Suprapubic skin (tissue), 4 donors: ENCODE data around the gene EXPH5. TPM values are rescaled to one million over a fixed set of nuclear protein-coding genes. Genes with fewer than 3 reads are reported as not detected.

Experiments used
- DNase-seq, 2 donors: peaks; one replicate each; pipeline ENCODE4 v3.0.0-alpha.2; 2019; ENCODE audit warnings: low spot score in 2 of 2
- H3K27ac ChIP-seq: fragments of 200-600 bp; sonication (generic); one replicate; pipeline ENCODE4 v1.5.1; 2019
- H3K27me3 ChIP-seq: fragments of 200-600 bp; sonication (generic); one replicate; pipeline ENCODE4 v1.5.1; 2019
- H3K36me3 ChIP-seq: fragments of 200-600 bp; sonication (generic); one replicate; pipeline ENCODE4 v1.5.1; 2019
- H3K4me1 ChIP-seq: fragments of 200-600 bp; sonication (generic); one replicate; pipeline ENCODE4 v1.5.1; 2019
- H3K4me3 ChIP-seq: fragments of 200-600 bp; sonication (generic); one replicate; pipeline ENCODE4 v1.5.1; 2019; ENCODE audit warnings: mild to moderate bottlenecking
- H3K9me3 ChIP-seq: fragments of 200-600 bp; sonication (generic); one replicate; pipeline ENCODE4 v1.5.1; 2019
- EP300 ChIP-seq: sonication (generic); formaldehyde crosslinking; IDR thresholded peaks from one replicate; pipeline ENCODE4 v1.6.1; 2017; ENCODE audit warnings: antibody characterized with exemption
- POLR2A ChIP-seq, 2 donors: fragments of 450-650 bp; IDR thresholded peaks; one replicate each; pipeline ENCODE4 v1.6.1; 2017; ENCODE audit warnings: antibody characterized with exemption in 2 of 2, mild to moderate bottlenecking in 2 of 2, moderate library complexity in 2 of 2
- POLR2AphosphoS5 ChIP-seq, 3 donors: sonication (generic); formaldehyde crosslinking; IDR thresholded peaks; one replicate each; pipeline ENCODE4 v1.6.1; 2017; ENCODE audit warnings: antibody characterized with exemption in 3 of 3
- WGBS: methylation state at CpG from one replicate; pipeline ENCODE4 v1.1.5; 2018; 5-methylcytosine and 5-hydroxymethylcytosine counted together
- total RNA-seq, 4 donors: library from RNA; depleted of rRNA; stranded (reverse); fragments of >200 nt; gene quantifications; one replicate each; pipeline ENCODE4 v1.1.0, GENCODE V29; 2016
- TF ChIP-seq, protein P1 (sequence below), 2 donors: fragments of 200-600 bp in 1 of 2; fragments of 450-650 bp in 1 of 2; sonication (generic) in 1 of 2; IDR thresholded peaks; one replicate each; pipeline ENCODE4 v1.5.1; 2016 to 2019; ENCODE audit warnings: antibody characterized with exemption in 2 of 2, mild to moderate bottlenecking in 1 of 2, moderate library complexity in 1 of 2

The EXPH5 gene
- total RNA-seq, 4 donors from 2014 or later = 120 to 232 (median 149) TPM

- Histone ChIP-seq H3K4me3 (no peak overlapping the region), H3K36me3 (no peaks in the 10 kb centered on the region), H3K27me3 (no peaks in the 10 kb centered on the region), H3K27ac (peak overlapping the region; percentile 50), H3K4me1 (peaks cover 22% of the 10 kb centered on the region), H3K9me3 (no peaks in the 10 kb centered on the region)
- WGBS = 73% methylated on average over 1 of the region's 1 CpG
- no peak for DNase-seq
- TF ChIP-seq EP300 (no peak), POLR2A (IDR thresholded peaks at IDR 0.05) (no peak), POLR2AphosphoS5 (IDR thresholded peaks at IDR 0.05) (no peak)
- TF ChIP-seq, protein P1, sequence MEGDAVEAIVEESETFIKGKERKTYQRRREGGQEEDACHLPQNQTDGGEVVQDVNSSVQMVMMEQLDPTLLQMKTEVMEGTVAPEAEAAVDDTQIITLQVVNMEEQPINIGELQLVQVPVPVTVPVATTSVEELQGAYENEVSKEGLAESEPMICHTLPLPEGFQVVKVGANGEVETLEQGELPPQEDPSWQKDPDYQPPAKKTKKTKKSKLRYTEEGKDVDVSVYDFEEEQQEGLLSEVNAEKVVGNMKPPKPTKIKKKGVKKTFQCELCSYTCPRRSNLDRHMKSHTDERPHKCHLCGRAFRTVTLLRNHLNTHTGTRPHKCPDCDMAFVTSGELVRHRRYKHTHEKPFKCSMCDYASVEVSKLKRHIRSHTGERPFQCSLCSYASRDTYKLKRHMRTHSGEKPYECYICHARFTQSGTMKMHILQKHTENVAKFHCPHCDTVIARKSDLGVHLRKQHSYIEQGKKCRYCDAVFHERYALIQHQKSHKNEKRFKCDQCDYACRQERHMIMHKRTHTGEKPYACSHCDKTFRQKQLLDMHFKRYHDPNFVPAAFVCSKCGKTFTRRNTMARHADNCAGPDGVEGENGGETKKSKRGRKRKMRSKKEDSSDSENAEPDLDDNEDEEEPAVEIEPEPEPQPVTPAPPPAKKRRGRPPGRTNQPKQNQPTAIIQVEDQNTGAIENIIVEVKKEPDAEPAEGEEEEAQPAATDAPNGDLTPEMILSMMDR (IDR thresholded peaks at IDR 0.05) = no peak
Measured at GRCh38 chr11:108569896-108570295, 23.7 kb downstream of the EXPH5 start.

- H3K27me3 ChIP-seq = no peaks in the 10 kb centered on the region
- TF ChIP-seq, protein P1 (IDR thresholded peaks at IDR 0.05) = no peak
- no peak for TF ChIP-seq EP300
- no peak for TF ChIP-seq POLR2AphosphoS5 (IDR thresholded peaks at IDR 0.05)
- no peak for TF ChIP-seq POLR2A (IDR thresholded peaks at IDR 0.05)
- no peaks in the 10 kb centered on the region for H3K36me3 ChIP-seq
- 85% methylated on average over 11 of the region's 11 CpGs for WGBS
- H3K4me3 ChIP-seq = no peak overlapping the region
- H3K27ac ChIP-seq = no peak overlapping the region
- peaks cover 23% of the 10 kb centered on the region for H3K4me1 ChIP-seq
- H3K9me3 ChIP-seq = no peaks in the 10 kb centered on the region
- no peak for DNase-seq
Measured at GRCh38 chr11:108568195-108568858, 25.2 kb downstream of the EXPH5 start.

- TF ChIP-seq EP300 (no peak), POLR2A (IDR thresholded peaks at IDR 0.05) (no peak), POLR2AphosphoS5 (IDR thresholded peaks at IDR 0.05) (no peak)
- TF ChIP-seq, protein P1 (IDR thresholded peaks at IDR 0.05) = no peak
- Histone ChIP-seq H3K36me3 (no peaks in the 10 kb centered on the region), H3K4me3 (no peak overlapping the region), H3K4me1 (peaks cover 32% of the 10 kb centered on the region), H3K9me3 (no peaks in the 10 kb centered on the region), H3K27me3 (no peaks in the 10 kb centered on the region), H3K27ac (no peak overlapping the region)
- WGBS = 53% methylated on average over 3 of the region's 3 CpGs
- no peak for DNase-seq
Measured at GRCh38 chr11:108565653-108566052, 27.9 kb downstream of the EXPH5 start.

DNA sequence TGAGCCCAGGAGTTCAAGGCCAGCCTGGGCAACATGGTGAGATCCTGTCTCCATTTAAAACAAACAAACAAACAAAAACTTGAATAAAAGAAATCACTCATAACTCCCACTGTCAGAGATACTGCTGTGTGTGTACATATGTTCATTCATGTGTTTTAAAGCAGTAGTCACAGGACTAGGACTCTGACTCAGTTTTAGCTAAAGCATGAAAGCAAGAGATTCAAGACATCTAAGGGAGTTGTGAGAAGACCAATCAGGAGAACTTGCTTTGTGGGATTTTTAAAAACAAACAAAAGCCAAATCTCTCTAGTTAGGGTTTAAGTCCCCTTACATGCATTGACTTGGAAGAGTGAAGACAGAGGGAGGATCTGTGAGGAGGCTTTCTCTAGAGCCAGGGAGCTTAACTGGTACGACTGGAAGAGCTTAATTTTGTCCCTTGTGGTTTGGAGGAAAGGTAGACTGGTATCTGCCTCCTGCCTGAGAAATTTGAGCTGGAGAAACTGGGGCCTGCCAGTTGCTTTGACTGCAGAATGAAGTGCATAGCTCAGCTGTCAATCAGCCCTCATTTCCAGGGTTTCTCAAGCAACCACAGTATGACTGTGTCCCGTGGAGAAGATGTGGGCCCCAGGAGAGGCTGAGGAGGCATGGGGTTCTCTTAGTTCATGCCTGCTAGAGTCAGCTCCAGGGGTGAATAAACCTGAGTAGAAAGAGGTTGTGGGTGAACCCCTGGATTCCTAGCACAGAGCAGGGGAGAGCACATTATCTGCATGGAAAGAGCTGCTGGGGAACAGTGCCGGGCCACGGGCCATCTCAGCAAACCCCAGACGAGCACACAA lies 30.6 kb downstream of the EXPH5 start:
- Histone ChIP-seq H3K4me3 (no peak overlapping the region), H3K27me3 (no peaks in the 10 kb centered on the region), H3K27ac (peak overlapping the region; percentile 2), H3K4me1 (peaks cover 40% of the 10 kb centered on the region), H3K9me3 (no peaks in the 10 kb centered on the region), H3K36me3 (no peaks in the 10 kb centered on the region)
- 65% methylated on average over 5 of the region's 5 CpGs for WGBS
- no peak for DNase-seq
- TF ChIP-seq POLR2AphosphoS5 (IDR thresholded peaks at IDR 0.05) = no peak
- no peak for TF ChIP-seq POLR2A (IDR thresholded peaks at IDR 0.05)
- TF ChIP-seq EP300 = no peak
- TF ChIP-seq, protein P1 (IDR thresholded peaks at IDR 0.05) = no peak

DNA sequence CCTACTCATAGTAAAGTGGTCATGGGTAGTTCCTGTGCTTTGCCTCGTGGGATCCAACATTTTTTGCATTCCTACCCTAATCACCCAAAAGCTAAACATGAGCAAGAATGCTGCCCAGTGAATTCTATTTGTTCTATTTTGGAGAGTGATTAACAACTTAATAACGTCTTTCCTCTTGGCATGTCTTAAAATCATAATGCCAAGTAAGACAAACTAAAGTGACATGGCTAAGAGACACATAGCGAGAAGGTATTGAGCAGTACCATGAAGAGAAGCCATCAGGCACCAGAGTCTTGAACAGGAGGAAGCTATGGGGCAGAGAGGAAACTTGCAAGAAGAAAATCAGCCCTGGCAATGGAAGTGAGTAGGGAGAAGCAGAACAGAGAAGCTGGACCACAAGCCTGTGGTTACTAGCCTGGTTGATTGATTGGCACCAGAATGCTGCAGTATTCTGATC lies 32.0 kb downstream of the EXPH5 start:
- TF ChIP-seq EP300 = no peak
- TF ChIP-seq POLR2AphosphoS5 (IDR thresholded peaks at IDR 0.05) = no peak
- no peak for TF ChIP-seq POLR2A (IDR thresholded peaks at IDR 0.05)
- TF ChIP-seq, protein P1 (IDR thresholded peaks at IDR 0.05) = no peak
- H3K27ac ChIP-seq = peak overlapping the region; percentile 5

More for the DNA sequence above, 32.0 kb downstream of the EXPH5 start:
- Histone ChIP-seq H3K27me3 (no peaks in the 10 kb centered on the region), H3K4me1 (peaks cover 40% of the 10 kb centered on the region), H3K36me3 (no peaks in the 10 kb centered on the region), H3K4me3 (no peak overlapping the region), H3K9me3 (no peaks in the 10 kb centered on the region)
- WGBS = 17% methylated on average over 3 of the region's 3 CpGs
- no peak for DNase-seq
